K562 (cell line): ENCODE results near the gene MRPL40. TPM values are rescaled to one million over a fixed set of nuclear protein-coding genes. Genes with fewer than 3 reads are reported as not detected.
A peak's percentile ranks its signal among the peaks of the same experiment; 100 is the strongest.

Source experiments
- BCLAF1 ChIP-seq, 2 experiments: fragments of 450-650 bp in 1 of 2; IDR thresholded peaks; 2 replicates each; pipeline ENCODE4 v1.6.1; 2011 to 2017; ENCODE audit warnings: low read depth in 2 of 2, antibody characterized with exemption in 1 of 2, borderline replicate concordance in 1 of 2, low read length in 1 of 2, mild to moderate bottlenecking in 1 of 2, mixed read lengths in 1 of 2; ENCODE audit not compliant: control insufficient read depth in 1 of 2
- DMBX1 ChIP-seq: fragments of 250-450 bp; sonication (Bioruptor Pico); IDR thresholded peaks from 2 replicates; pipeline ENCODE4 v1.8.0; 2022; ENCODE audit warnings: inconsistent platforms, mild to moderate bottlenecking, moderate library complexity, borderline replicate concordance
- FOXP1 ChIP-seq: sonication (generic); formaldehyde crosslinking; IDR thresholded peaks from 2 replicates; pipeline ENCODE4 v1.8.0; 2022; ENCODE audit warnings: mild to moderate bottlenecking, missing genetic modification reagents
- MIER1 ChIP-seq: fragments of 450-650 bp; IDR thresholded peaks from 2 replicates; pipeline ENCODE4 v1.6.1; 2016; ENCODE audit warnings: antibody characterized with exemption, mild to moderate bottlenecking, low read depth
- NCOA1 ChIP-seq: fragments of 450-650 bp; IDR thresholded peaks from 2 replicates; pipeline ENCODE4 v1.6.1; 2016; ENCODE audit warnings: low read depth
- PHF8 ChIP-seq: fragments of 200-600 bp; sonication (generic); IDR thresholded peaks from 2 replicates; pipeline ENCODE4 v1.6.1; 2012; ENCODE audit warnings: mixed run types, mild to moderate bottlenecking, inconsistent platforms, low read length, moderate library complexity, borderline replicate concordance
- POLR2B ChIP-seq: fragments of 450-650 bp; IDR thresholded peaks from 2 replicates; pipeline ENCODE4 v1.6.1; 2018; ENCODE audit warnings: low read depth; ENCODE audit not compliant: partially characterized antibody
- SP2 ChIP-seq: IDR thresholded peaks from 2 replicates; pipeline ENCODE4 v1.6.1; 2011; ENCODE audit warnings: mild to moderate bottlenecking, low read depth, low read length, moderate library complexity; ENCODE audit not compliant: poor library complexity, severe bottlenecking; ENCODE audit errors: extremely low read depth
- TRIM25 ChIP-seq: fragments of 450-650 bp; IDR thresholded peaks from 2 replicates; pipeline ENCODE4 v1.7.0; 2016; ENCODE audit warnings: borderline replicate concordance
- TSHZ1 ChIP-seq: fragments of 250-450 bp; sonication (Bioruptor Pico); IDR thresholded peaks from 2 replicates; pipeline ENCODE4 v1.4.0; 2020; ENCODE audit warnings: mild to moderate bottlenecking, moderate library complexity
- ZBTB5 ChIP-seq: fragments of 450-650 bp; IDR thresholded peaks from 2 replicates; pipeline ENCODE4 v1.6.1; 2017; ENCODE audit warnings: antibody characterized with exemption
- ZKSCAN8 ChIP-seq: fragments of 200-800 bp; sonication (Bioruptor generic); IDR thresholded peaks from 2 replicates; pipeline ENCODE4 v1.6.1; 2016; ENCODE audit warnings: missing genetic modification characterization, missing compliant biosample characterization
- polyA plus RNA-seq, 8 experiments: library from polyadenylated mRNA; depleted of rRNA in 4 of 8; stranded (reverse) in 5 of 8; unstranded in 3 of 8; fragments of >200 nt; fragmentation: Nextera tagmentation in 2 of 8; fragmentation: Illumina TruSeq in 1 of 8; extraction: Ambion mirVana in 2 of 8; extraction: Trizol in 1 of 8; gene quantifications; 2 replicates each; pipeline versions ENCODE4 v1.2.1 to v1.2.3, GENCODE V29; 2011 to 2014; ENCODE audit warnings: inconsistent platforms in 1 of 8, missing spikeins in 1 of 8
- total RNA-seq, 7 experiments: library from RNA; depleted of rRNA in 6 of 7; stranded (reverse); fragments of >200 nt in 6 of 7; fragmentation: Illumina TruSeq in 2 of 7; extraction: Trizol in 2 of 7; gene quantifications; 2 replicates each; pipeline versions ENCODE4 v1.2.1 to v1.2.3, GENCODE V29; 2011 to 2021; ENCODE audit warnings: low replicate concordance in 1 of 7
- TF ChIP-seq, protein P1 (sequence below), 2 experiments: IDR thresholded peaks; 2 replicates each; pipeline ENCODE4 v1.6.1; 2011; ENCODE audit warnings: borderline replicate concordance in 1 of 2, control low read depth in 1 of 2, low read depth in 1 of 2, low read length in 1 of 2, mild to moderate bottlenecking in 1 of 2, mixed read lengths in 1 of 2, moderate library complexity in 1 of 2; ENCODE audit not compliant: insufficient read depth in 1 of 2, insufficient read length in 1 of 2, poor library complexity in 1 of 2, severe bottlenecking in 1 of 2; ENCODE audit errors: extremely low read depth in 1 of 2

The MRPL40 gene
- total and polyA plus RNA-seq, 9 of the 15 experiments (the other 6 are each of a cell fraction or from before 2014, with no cell fraction given): 132 to 652 (median 208) TPM

- TF ChIP-seq FOXP1 (no peak), NCOA1 (no peak), ZBTB5 (no peak), ZKSCAN8 (no peak), MIER1 (no peak), POLR2B (peak; percentile 95), BCLAF1 (IDR thresholded peaks at IDR 0.05; ENCODE audit: borderline replicate concordance in 1 of 2, control insufficient read depth in 1 of 2, low read depth in 2 of 2, low read length in 1 of 2) (0 out of 4 replicates have a peak, but pooled peaks of 1 of the 2 experiments have one; percentile 59), TSHZ1 (CRISPR knock-in tag) (no peak), DMBX1 (CRISPR knock-in tag) (peak; percentile 76; the same call in 1 of the 2 replicates), SP2 (peak; percentile 95), TRIM25 (no peak), PHF8 (peak; percentile 99)
- TF ChIP-seq, protein P1, sequence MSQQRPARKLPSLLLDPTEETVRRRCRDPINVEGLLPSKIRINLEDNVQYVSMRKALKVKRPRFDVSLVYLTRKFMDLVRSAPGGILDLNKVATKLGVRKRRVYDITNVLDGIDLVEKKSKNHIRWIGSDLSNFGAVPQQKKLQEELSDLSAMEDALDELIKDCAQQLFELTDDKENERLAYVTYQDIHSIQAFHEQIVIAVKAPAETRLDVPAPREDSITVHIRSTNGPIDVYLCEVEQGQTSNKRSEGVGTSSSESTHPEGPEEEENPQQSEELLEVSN (IDR thresholded peaks at IDR 0.05; ENCODE audit: borderline replicate concordance in 1 of 2, extremely low read depth in 1 of 2, insufficient read depth in 1 of 2, insufficient read length in 1 of 2, low read depth in 1 of 2, low read length in 1 of 2, poor library complexity in 1 of 2, severe bottlenecking in 1 of 2): peak; percentile 90 to 92
These were observed 15.2 kb downstream of the MRPL40 start, which contains the start of gene C22orf39 (continued) for GRCh38 chr22:19447330-19448075.
